Neuron (in vitro differentiated cells): Measurements from ENCODE around the gene DUSP22.

Experiments
- H2AFZ ChIP-seq: one replicate; pipeline ENCODE4 v1.6.1; 2013; ENCODE audit warnings: low read depth, mild to moderate bottlenecking, inconsistent platforms, low read length, moderate library complexity
- H3K27me3 ChIP-seq: one replicate; pipeline ENCODE4 v1.6.1; 2013; ENCODE audit warnings: low read length; ENCODE audit not compliant: insufficient read depth
- H3K36me3 ChIP-seq: one replicate; pipeline ENCODE4 v1.6.1; 2013; ENCODE audit warnings: low read length; ENCODE audit not compliant: insufficient read depth
- H3K4me1 ChIP-seq: one replicate; pipeline ENCODE4 v1.6.1; 2013; ENCODE audit warnings: low read length; ENCODE audit not compliant: insufficient read depth
- H3K4me3 ChIP-seq: 2 replicates; pipeline ENCODE4 v1.5.1; 2013; ENCODE audit warnings: mild to moderate bottlenecking, low read length, moderate library complexity
- H3K9me3 ChIP-seq: one replicate; pipeline ENCODE4 v1.6.1; 2013; ENCODE audit warnings: low read length

DUSP22 gene

DNA sequence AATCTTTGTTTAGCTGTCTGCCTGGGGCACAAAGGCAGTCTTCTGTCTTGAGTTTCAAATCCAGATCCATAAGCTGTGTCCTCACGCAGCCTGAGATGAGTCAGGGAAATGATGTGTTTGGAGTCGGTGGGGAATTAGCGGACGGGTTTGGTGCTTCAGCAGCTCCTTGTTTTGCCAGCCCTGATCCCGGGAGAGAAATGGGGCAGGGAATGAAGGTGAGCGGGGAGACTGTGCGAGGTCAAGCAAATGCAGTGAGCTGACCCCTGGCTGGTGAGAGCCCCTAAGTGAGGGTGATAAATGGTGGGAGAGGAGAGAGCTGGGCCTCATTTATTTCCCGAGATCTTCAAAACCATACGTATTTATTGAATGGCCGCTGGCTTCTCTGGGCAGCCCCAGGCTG lies 21.6 kb downstream of the DUSP22 start:
- no peak overlapping the region for H2AFZ ChIP-seq
- H3K27me3 ChIP-seq, result no peaks in the 10 kb centered on the region
- no peaks in the 10 kb centered on the region for H3K36me3 ChIP-seq
- H3K4me3 ChIP-seq, result no peak overlapping the region
- H3K4me1 ChIP-seq, result peaks cover 10% of the 10 kb centered on the region
- no peaks in the 10 kb centered on the region for H3K9me3 ChIP-seq

- H3K27me3 ChIP-seq, result no peaks in the 10 kb centered on the region
- H3K4me1 ChIP-seq, result peaks cover 10% of the 10 kb centered on the region
- H3K9me3 ChIP-seq, result no peaks in the 10 kb centered on the region
- no peaks in the 10 kb centered on the region for H3K36me3 ChIP-seq
- no peak overlapping the region for H3K4me3 ChIP-seq
- no peak overlapping the region for H2AFZ ChIP-seq
Measured at GRCh38 chr6:314377-314776, 22.1 kb downstream of the DUSP22 start.

DNA sequence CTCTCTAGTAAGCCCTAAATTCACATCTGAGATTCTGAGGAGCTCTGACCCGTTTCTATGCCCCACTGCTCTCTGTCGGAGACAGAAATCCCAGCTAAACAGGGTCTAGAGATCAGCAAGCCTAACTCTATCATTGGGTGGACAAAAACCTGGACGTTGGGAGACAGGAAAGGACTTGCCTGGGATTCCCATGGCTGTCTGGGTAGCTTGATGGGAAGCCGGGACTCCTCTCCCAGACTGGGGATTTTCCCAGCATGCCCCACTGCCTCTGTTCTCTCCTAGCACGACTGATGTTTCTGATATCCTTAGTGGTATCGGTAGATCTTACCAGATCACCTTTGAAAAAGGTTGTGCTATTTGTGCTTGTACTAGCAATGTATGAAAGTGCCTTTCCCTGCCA lies 22.9 kb downstream of the DUSP22 start:
- H3K9me3 ChIP-seq, result no peaks in the 10 kb centered on the region
- no peaks in the 10 kb centered on the region for H3K27me3 ChIP-seq
- H2AFZ ChIP-seq, result no peak overlapping the region
- no peak overlapping the region for H3K4me3 ChIP-seq
- peaks cover 10% of the 10 kb centered on the region for H3K4me1 ChIP-seq
- no peaks in the 10 kb centered on the region for H3K36me3 ChIP-seq

- Histone ChIP-seq H3K27me3 (no peaks in the 10 kb centered on the region), H3K9me3 (no peaks in the 10 kb centered on the region), H3K36me3 (no peaks in the 10 kb centered on the region), H3K4me3 (no peak overlapping the region), H3K4me1 (peaks cover 10% of the 10 kb centered on the region), H2AFZ (no peak overlapping the region)
Measured at GRCh38 chr6:315921-316752, 23.9 kb downstream of the DUSP22 start.

DNA sequence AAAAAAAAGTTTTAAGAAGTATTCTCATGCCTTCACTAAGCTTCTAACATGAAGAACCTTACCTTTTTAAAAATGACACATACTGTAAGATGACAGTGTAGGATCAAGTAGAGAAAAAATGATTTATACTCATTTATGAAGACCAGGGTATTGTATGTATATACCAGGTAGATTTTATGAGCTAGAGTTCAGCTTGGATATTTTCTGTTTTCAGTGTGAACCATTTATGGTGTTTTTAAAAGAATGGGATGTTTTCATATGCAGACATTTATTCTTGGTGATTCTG lies 24.4 kb downstream of the DUSP22 start:
- Histone ChIP-seq H3K9me3 (no peaks in the 10 kb centered on the region), H2AFZ (no peak overlapping the region), H3K4me3 (no peak overlapping the region), H3K36me3 (no peaks in the 10 kb centered on the region), H3K27me3 (no peaks in the 10 kb centered on the region), H3K4me1 (peaks cover 10% of the 10 kb centered on the region)

- Histone ChIP-seq H3K9me3 (no peaks in the 10 kb centered on the region), H3K36me3 (no peaks in the 10 kb centered on the region), H3K4me1 (peaks cover 10% of the 10 kb centered on the region)
Measured at GRCh38 chr6:317060-317447, 24.8 kb downstream of the DUSP22 start.

DNA sequence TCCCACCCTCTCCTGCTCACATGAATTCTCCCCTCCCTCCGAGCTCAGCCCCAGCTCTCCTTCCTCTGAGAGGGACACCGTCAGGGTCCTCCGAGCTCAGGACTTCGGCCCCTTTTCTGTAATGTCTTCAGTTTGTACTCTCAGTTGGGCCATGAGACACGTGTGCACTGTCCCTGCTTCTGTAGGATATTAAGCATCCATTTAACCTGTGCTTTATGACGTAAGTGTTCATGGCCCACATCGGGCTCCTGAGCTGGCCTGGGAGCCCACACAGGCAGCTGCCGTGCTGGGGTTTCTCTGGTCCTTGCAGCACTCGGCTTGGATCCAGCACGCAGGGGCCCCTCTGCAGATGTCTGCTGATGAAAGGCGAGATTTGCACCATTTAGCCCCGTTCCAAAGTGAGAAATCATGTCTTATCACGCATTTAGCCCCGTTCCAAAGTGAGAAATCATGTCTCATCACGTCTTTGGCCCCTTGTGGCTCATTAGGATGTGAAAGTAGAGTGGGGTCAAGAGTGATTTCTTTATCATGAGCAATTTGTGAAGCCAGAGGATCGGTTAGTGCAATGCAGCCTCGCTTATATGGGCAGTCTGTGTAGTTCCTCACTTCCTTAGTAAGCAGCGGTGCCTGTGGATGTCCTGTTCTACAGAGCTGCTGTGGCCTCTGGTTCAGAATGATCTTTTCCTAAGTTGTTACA lies 25.3 kb downstream of the DUSP22 start:
- peaks cover 10% of the 10 kb centered on the region for H3K4me1 ChIP-seq
- no peaks in the 10 kb centered on the region for H3K36me3 ChIP-seq
- no peak overlapping the region for H3K4me3 ChIP-seq
- no peak overlapping the region for H2AFZ ChIP-seq
- H3K9me3 ChIP-seq, result no peaks in the 10 kb centered on the region
- no peaks in the 10 kb centered on the region for H3K27me3 ChIP-seq

More at GRCh38 chr6:317060-317447, 24.8 kb downstream of the DUSP22 start:
- Histone ChIP-seq H3K4me3 (no peak overlapping the region), H2AFZ (no peak overlapping the region), H3K27me3 (no peaks in the 10 kb centered on the region)

DNA sequence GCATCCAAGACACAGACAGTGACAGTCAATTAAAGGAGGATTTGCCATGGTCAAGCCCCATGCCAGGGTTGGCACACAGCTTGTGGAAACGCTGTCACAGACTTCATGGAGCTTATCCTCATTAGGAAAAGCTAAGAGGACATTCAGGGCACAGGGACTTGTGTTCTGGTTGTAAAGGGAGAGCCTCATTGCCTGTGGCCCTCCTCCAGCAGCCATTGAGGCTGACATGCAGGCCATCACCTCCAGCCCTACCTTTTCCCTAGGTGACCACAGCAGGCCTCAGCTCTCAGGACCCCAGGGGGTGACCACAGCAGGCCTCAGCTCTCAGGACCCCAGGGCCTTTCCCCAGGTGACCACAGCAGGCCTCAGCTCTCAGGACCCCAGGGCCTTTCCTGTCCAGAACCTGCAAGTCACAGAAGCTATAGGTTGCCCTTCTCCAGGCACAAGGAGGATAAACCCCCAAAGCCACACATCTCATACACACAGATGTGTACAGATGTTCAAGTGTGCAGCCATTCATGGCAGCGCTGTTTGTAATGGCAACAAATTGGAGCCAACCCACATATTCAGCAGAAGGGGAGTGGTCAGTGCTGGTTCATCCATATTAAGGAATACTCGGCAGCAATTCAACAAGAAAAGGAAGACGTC lies 26.1 kb downstream of the DUSP22 start:
- Histone ChIP-seq H2AFZ (no peak overlapping the region), H3K36me3 (no peaks in the 10 kb centered on the region), H3K9me3 (no peaks in the 10 kb centered on the region), H3K4me3 (no peak overlapping the region), H3K27me3 (no peaks in the 10 kb centered on the region), H3K4me1 (peaks cover 10% of the 10 kb centered on the region)

GRCh38 chr6:319177-320131 lies 27.2 kb downstream of the DUSP22 start:
- Histone ChIP-seq H3K27me3 (no peaks in the 10 kb centered on the region), H3K4me1 (peaks cover 4% of the 10 kb centered on the region), H3K36me3 (no peaks in the 10 kb centered on the region), H3K9me3 (no peaks in the 10 kb centered on the region), H3K4me3 (no peak overlapping the region), H2AFZ (no peak overlapping the region)

DNA sequence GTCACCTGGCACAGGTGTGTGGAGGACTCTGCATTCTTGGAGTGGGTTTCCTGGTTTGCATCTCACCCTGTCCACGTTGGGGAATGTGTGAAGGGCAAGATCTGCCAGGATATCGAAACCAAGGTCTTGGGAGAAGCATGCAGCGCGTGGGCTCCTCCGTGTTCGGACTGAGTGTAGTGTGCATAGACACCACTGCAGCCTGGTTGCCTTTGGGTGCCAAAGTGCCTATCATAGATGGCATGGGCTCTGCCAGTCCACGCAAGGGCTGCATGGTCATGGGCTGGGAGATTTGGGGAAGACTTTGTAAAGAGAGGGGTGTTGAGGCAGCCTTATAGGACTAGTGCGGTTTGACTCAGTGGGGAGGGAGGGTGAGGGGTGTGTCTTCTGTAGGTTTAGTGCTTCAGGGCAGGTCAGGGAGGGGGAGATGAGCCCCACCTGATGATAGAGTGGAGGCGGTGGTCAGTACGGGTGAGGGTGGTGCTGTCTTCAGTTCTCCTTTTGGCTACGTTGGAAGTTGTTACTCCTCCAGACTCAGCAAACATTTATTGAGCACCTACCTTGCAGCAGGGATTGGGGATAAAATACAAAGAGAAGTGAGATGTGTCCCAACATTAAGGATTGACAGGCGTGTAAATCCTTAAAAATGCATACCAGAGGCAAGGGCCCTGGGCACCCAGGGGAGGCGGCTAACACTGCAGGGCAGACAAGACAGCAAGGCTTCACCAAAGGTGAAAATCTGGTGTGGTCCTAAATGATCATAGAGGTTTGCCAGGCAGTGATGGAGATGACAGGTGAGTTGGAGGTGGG lies 28.3 kb downstream of the DUSP22 start:
- H3K4me3 ChIP-seq, result no peak overlapping the region
- no peaks in the 10 kb centered on the region for H3K36me3 ChIP-seq
- H3K27me3 ChIP-seq, result no peaks in the 10 kb centered on the region
- H3K4me1 ChIP-seq, result no peaks in the 10 kb centered on the region
- no peak overlapping the region for H2AFZ ChIP-seq
- no peaks in the 10 kb centered on the region for H3K9me3 ChIP-seq

- Histone ChIP-seq H2AFZ (no peak overlapping the region), H3K4me3 (no peak overlapping the region), H3K9me3 (no peaks in the 10 kb centered on the region), H3K4me1 (no peaks in the 10 kb centered on the region), H3K27me3 (no peaks in the 10 kb centered on the region), H3K36me3 (no peaks in the 10 kb centered on the region)
Measured at GRCh38 chr6:321158-321438, 28.8 kb downstream of the DUSP22 start.

DNA sequence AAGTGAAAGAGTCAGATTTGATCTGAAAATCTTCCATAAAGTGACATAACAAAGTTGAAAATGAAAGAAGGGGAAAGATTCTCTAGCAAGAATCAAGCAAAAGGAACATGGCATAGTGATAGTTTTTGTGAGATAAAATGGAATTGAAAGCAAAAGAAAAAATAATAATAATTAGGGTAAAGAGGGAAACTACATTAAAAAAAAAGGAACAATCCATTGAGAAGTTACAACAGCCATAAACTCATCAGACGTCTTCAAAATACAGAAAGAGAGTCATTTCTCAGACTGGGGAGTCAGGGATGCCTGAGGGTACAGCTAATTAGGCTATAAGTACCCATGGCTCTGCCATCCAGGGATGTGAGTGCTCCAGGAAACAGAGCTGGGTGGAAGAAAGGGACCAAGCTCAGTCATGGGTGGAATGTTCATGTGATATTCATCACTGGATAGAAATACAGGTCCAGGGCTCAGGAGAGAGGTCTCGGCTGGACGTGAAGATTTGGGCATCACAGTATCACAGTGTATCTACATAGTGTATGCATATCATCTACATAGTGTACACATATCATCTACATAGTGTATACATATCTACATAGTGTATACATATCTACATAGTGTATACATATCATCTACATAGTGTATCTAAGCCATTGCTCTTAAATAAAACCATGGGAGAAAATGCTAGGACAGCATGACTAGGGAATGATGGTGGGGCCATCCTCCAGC lies 29.4 kb downstream of the DUSP22 start:
- H2AFZ ChIP-seq, result no peak overlapping the region
- no peaks in the 10 kb centered on the region for H3K27me3 ChIP-seq
- H3K4me1 ChIP-seq, result no peaks in the 10 kb centered on the region
- H3K36me3 ChIP-seq, result no peaks in the 10 kb centered on the region
- no peak overlapping the region for H3K4me3 ChIP-seq
- no peaks in the 10 kb centered on the region for H3K9me3 ChIP-seq
